ENCODE data around the gene SEPTIN10.
"Not testable (repeated sequence)": the region's sequence is repeated elsewhere in the genome, so short reads cannot be mapped to it uniquely, and the experiment has no call there.

The SEPTIN10 gene

DNA sequence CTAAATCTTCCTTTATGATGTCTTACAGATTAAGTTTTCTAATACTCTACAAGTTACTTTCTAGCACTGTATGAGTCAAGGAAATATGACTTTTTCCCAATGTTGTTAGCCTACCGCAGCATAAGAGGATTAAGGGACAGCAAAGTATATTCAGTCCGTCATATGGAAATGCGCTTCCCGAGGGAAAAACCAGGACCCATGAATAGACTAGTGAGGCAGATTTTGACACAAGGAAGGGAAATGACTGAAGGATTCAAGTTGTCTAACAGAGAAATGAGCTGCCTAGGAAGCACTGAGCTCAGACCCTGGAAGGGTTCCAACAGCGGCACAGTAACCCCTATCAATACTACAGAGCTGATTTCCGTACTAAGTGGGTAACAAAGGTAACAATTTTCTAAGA is 12.0 kb downstream of the SEPTIN10 start:
- FAIRE-seq: no peak

DNA sequence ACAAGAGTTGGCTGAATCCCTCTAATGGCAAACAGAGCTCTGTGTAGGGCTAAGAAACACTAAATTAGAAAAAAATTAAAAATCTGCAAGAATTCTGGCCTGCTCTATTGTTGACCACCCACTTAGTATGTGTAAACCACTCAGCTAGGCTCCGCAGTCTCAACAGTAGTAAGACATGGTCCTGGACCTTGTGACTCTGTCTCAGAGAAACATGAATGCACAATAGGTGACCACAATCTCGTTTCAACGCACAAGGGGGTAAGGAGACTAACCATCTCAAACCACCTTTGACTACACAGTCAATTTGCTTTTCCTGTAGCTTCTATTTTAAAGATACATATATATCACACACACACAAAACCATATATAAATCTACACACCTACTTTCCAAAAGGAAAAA is 16.5 kb downstream of the SEPTIN10 start:
- no peak for FAIRE-seq

DNA sequence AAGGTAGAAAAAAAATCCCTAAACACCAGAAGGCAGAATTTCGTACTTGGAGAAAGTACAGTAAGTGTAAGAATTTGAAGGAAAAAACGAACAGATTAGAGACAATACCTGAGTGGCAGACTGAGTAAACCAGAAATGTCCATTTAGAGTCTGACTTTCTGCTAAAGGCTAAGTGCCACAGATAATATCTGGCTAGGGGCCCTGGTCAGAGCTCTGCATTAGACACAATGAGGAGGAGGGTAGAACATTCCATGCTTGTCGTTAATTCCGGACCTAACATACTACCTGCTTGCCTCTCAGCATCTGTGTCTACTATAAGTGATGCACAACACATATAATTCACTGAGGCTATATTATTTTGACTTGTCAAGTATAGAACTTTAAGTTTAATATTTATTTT is 18.1 kb downstream of the SEPTIN10 start:
- no peak for FAIRE-seq

DNA sequence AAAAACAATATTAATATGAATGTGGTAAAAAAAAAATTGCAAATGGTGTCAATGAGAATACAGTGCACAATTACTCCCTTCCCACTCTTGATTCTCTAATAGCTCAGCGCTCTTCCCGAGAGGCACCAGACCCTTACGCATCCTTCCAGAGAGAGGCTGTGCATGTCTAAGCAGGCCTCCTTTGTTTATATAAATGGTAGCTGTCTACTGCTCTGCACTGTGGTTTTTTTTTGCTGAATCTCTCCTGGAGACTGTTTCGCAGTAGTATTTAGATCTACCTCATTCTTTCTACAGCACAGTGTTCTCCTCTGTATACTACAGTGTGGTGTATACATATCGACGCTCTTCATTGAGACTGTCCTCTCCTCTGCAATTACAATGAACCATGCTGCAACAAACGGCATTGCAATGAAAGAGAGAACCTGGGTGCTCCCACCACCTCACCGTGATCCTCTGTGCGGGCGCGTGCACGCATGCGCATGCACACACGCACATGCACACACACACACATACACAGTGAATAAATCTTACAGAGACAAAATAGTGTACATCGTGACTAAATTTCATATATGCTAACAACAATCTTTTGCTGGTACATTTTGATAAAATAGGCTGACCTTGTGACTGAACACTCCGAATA is 19.4 kb downstream of the SEPTIN10 start:
- FAIRE-seq: no peak

- no peak for FAIRE-seq
These were observed 20.9 kb downstream of the SEPTIN10 start for GRCh38 chr2:109592905-109593304.

DNA sequence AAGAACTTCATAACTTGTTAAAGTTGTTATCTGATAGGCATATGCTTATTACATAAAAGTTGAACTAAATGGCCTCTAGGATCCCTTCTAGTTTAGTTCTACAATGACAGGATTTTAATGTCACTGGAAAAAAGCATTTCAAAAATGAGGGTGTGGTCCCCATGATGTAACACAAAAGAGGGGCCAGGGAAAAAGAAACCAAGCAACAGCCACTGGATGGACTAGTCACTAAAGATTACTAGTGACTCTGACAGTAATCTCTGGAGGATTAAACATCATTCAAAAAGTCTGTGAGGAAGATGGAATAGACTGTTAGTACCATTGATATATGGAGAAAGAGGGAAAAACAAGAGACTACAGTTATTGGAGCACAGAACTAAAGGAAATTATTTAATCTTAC is 22.6 kb downstream of the SEPTIN10 start:
- FAIRE-seq: no peak

- FAIRE-seq: no peak
These were observed 27.1 kb downstream of the SEPTIN10 start for GRCh38 chr2:109586687-109587086.

- FAIRE-seq: no peak
These were observed 30.6 kb downstream of the SEPTIN10 start for GRCh38 chr2:109582928-109583895.

DNA sequence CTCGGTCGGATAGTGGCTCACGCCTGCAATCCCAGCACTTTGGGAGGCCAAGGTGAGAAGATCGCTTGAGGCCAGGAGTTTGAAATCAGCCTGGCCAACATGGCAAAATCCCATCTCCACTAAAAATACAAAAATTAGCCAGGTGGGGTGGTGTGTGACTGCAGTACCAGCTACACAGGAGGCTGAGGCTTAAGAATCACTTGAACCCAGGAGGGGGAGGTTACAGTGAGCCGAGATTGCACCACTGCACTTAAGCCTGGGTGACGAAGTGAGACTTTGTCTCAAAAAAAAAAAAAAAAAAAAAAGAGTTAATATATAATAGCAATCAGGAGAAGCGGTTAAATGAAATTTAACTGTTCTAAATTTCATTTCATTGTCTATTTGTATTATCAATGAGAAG is 36.1 kb downstream of the SEPTIN10 start:
- not testable (repeated sequence) for FAIRE-seq

GRCh38 chr2:109575373-109575772 is 38.4 kb downstream of the SEPTIN10 start:
- FAIRE-seq: no peak

DNA sequence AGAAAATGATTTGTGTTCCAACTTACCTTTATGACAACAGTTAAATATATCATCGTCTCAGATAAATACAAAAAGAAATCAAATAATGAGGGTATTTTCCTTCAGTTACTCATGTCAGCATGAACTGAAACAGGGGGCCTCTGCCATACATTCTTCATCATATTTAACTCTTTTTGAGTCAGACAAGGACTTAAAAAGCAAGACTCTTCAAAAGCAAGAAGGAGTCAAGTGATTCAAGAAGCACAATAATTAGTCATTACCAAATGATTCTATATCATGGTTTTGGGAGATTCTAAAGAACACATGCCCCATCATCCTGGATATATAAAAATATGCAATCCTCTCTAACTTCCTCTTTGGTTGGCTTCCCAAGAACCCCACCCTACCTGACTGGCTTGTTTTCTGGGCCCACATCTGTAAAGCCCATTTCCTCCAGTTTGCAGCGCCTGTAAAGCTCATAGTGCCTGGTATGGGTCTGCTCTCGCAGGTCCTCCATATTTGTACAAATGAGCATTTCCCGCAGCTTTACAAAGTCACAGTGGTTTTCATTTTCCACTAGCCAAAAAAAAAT is 49.7 kb downstream of the SEPTIN10 start:
- no peak for FAIRE-seq

- FAIRE-seq: no peak
These were observed 50.5 kb downstream of the SEPTIN10 start for GRCh38 chr2:109563288-109563687.

GRCh38 chr2:109562421-109562820 is 51.3 kb downstream of the SEPTIN10 start:
- no peak for FAIRE-seq

GRCh38 chr2:109560265-109560664 is 53.5 kb downstream of the SEPTIN10 start:
- no peak for FAIRE-seq

DNA sequence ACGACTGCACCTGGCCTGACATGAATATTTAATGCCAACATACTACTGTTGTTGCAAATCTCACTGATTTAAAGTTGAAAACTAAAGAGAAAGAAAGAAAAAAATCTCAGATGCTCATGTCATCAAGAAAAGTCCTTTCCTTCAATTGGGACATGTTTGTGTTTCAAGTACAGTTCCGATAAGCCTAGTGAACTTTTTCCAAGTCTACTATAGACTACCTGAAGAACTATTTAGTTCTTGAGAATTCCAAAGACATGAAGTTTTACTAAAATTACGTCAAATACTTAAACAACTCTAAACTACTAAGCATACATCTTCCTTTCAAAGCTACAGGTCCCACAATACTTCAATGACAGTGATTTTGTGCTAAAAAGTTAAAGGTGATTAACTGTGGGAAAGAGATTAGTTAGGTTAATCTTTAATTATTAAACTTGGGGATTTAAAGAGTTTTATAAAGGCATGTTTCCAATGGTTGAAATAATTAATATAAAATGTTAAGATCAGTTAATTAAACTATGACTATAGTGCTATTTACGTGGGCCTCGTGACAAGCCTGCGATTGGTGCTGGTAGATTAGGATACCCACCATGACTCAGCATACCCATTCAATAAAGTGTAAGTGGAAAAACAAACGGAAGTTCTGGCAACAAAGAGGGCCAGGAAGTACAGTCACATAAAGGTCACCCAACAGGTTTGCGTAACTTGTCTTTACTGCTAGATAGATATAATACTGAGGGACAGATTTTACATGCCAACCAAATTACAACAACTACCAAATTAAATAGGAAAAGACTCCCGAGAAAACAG is 55.5 kb downstream of the SEPTIN10 start:
- no peak for FAIRE-seq

- no peak for FAIRE-seq
These were observed 56.5 kb downstream of the SEPTIN10 start for GRCh38 chr2:109557309-109557708.

- no peak for FAIRE-seq
These were observed 58.3 kb downstream of the SEPTIN10 start for GRCh38 chr2:109555346-109555900.

- FAIRE-seq: no peak
These were observed 59.0 kb downstream of the SEPTIN10 start for GRCh38 chr2:109554758-109555157.

DNA sequence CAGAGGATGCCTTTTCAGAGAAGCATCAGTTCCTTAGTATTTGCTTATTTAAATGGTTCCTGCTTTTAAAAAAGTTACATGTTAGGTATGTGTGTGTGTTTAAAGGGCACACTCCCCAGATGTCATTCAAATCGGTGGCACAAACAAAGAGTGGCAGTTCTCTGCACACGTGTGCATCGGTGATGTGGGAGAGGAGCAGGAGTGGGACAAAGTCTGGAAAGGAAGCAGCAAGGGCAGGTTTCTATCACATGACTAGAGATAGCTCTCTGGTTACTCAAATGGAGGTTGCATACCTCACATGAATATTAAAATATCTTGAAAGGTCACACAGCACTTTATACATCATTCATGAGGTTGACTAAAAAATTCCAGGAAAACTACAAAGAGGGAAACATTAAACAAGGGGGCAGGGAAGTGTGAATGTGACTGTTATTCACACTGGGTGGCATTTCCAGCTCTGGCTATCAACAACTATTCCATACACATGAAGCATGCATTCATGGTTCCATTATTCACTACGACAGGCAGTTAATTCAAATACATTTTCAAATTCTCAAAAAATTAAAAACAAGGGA is 64.7 kb downstream of the SEPTIN10 start:
- FAIRE-seq: no peak

- FAIRE-seq: no peak
These were observed 66.5 kb downstream of the SEPTIN10 start for GRCh38 chr2:109547280-109547679.

DNA sequence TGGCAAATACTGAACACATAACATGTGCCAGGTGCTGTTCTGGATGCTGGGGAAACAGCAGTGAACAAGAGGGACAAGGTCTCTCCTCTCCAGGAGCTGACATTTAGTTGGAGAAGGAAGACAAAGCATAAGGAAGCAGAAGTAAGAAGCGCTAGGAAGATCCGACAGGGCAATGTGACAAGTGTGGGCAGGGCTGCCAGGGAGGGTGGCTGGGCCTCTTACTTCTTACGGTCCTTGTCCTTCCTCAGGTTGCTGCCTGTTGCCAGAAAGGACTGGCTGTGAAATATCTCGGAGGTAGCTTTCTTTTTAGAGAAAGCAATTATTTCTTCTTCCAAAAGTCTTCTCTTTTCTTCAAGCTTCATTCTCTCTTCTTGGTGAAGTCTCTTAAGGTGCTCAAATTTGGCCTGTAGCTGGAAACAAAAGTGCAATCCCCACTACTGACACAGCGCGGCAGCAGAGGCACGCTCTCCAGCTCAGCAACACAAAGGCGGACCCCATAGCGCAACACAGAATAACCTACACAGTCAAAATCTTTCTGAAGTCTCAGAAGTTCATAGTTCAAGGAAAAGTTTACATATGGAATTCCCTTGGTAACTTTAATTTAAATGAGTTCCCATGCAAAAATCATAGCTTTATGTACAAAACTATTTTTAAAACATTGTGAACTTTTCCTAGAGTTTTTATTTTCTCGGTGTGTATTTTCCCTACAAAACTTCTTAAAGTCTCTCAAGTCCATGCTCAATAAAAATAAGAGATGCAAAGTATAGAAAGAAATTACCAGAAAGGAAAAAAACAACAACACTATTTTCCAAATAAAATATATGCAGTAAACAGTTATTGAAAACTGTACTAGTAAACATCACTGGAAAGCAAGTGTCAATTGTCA is 67.7 kb downstream of the SEPTIN10 start:
- peak; percentile 76 for FAIRE-seq

Measured in A204.1 (cell line).